NCI-H2081 treated with DMSO at 0.1 percent for 48 hours (cell line): ENCODE data around the gene ADNP2.

Experiments
- DNase-seq: peaks from one replicate; lab custom pipeline; 2025; lab: John Stamatoyannopoulos, UW

Gene ADNP2

GRCh38 chr18:80107426-80107825, 1.6 kb upstream of the ADNP2 start:
- no peak for DNase-seq

- DNase-seq = no peak
Observed at GRCh38 chr18:80108121-80108536, 933 bp upstream of the ADNP2 start.

GRCh38 chr18:80109676-80110078, 615 bp downstream of the ADNP2 start:
- no peak for DNase-seq

- no peak for DNase-seq
Observed at GRCh38 chr18:80112624-80113248, 3.7 kb downstream of the ADNP2 start.

- no peak for DNase-seq
Observed at GRCh38 chr18:80115035-80115434, 6.0 kb downstream of the ADNP2 start.

GRCh38 chr18:80119111-80119510, 10.0 kb downstream of the ADNP2 start:
- no peak for DNase-seq

- no peak for DNase-seq
Observed at GRCh38 chr18:80120932-80121331, 11.9 kb downstream of the ADNP2 start.

GRCh38 chr18:80124131-80124530, 15.1 kb downstream of the ADNP2 start:
- no peak for DNase-seq

GRCh38 chr18:80126797-80127196, 17.7 kb downstream of the ADNP2 start:
- no peak for DNase-seq

- DNase-seq = no peak
Observed at GRCh38 chr18:80127635-80128034, 18.6 kb downstream of the ADNP2 start.

- no peak for DNase-seq
Observed at GRCh38 chr18:80129672-80130367, 20.8 kb downstream of the ADNP2 start.

GRCh38 chr18:80130555-80130954, 21.5 kb downstream of the ADNP2 start:
- no peak for DNase-seq

GRCh38 chr18:80132180-80132812, 23.2 kb downstream of the ADNP2 start:
- no peak for DNase-seq

GRCh38 chr18:80133124-80133523, 24.1 kb downstream of the ADNP2 start:
- no peak for DNase-seq

GRCh38 chr18:80135136-80135535, 26.1 kb downstream of the ADNP2 start:
- DNase-seq = no peak

- DNase-seq = no peak
Observed at GRCh38 chr18:80136679-80137078, 27.6 kb downstream of the ADNP2 start.

GRCh38 chr18:80137137-80137536, 28.1 kb downstream of the ADNP2 start:
- DNase-seq = no peak

- DNase-seq = no peak
Observed at GRCh38 chr18:80137976-80138375, 28.9 kb downstream of the ADNP2 start.

- DNase-seq = no peak
Observed at GRCh38 chr18:80140455-80140985, 31.5 kb downstream of the ADNP2 start.

GRCh38 chr18:80143881-80144280, 34.8 kb downstream of the ADNP2 start:
- DNase-seq = no peak

- DNase-seq = no peak
Observed at GRCh38 chr18:80145196-80145804, 36.2 kb downstream of the ADNP2 start.

GRCh38 chr18:80147037-80147417, 38.0 kb downstream of the ADNP2 start:
- DNase-seq = no peak
